Panc1 (cell line): Measurements from ENCODE around the gene SOBP. TPM values are rescaled to one million over a fixed set of nuclear protein-coding genes. Genes with fewer than 3 reads are reported as not detected.

Experiments used
- ATAC-seq: fragments of 200-7000 bp; cut with Tn5 transposase; 2 replicates; pipeline ENCODE4 v1.9.1; 2020; ENCODE audit warnings: mild to moderate bottlenecking, moderate library complexity
- BruUV-seq: library from RNA; stranded (reverse); fragments of 400-500 nt; replicated peaks from 2 replicates; lab custom pipeline; 2021; lab: Mats Ljungman, UMichigan
- CTCF ChIA-PET: fragments of 300-600 bp; sonication (Branson Sonifier 250); formaldehyde crosslinking; loops from one replicate; lab custom pipeline; 2022; ENCODE audit warnings: antibody characterized with exemption; lab: Charles Lee
- POLR2A ChIA-PET: fragments of 300-600 bp; sonication (Branson Sonifier 250); formaldehyde crosslinking; loops from one replicate; lab custom pipeline; 2022; ENCODE audit warnings: antibody characterized with exemption; lab: Charles Lee
- DNase-seq: peaks from one replicate; pipeline ENCODE4 v3.0.0-alpha.2; 2010; ENCODE audit warnings: low read depth, low spot score
- H3K27ac ChIP-seq: 2 replicates; pipeline ENCODE4 v1.5.1; 2011; ENCODE audit warnings: mild to moderate bottlenecking, low read length, inconsistent platforms
- H3K27me3 ChIP-seq: fragments of 200-500 bp; sonication (Bioruptor generic); 2 replicates; pipeline ENCODE4 v1.6.0; 2014; ENCODE audit warnings: low read length, inconsistent platforms; ENCODE audit not compliant: control insufficient read depth, insufficient read depth
- H3K36me3 ChIP-seq: fragments of 200-500 bp; sonication (Bioruptor generic); 2 replicates; pipeline ENCODE4 v1.5.1; 2014; ENCODE audit warnings: inconsistent platforms, mild to moderate bottlenecking, low read length, moderate library complexity; ENCODE audit not compliant: control insufficient read depth, insufficient read depth
- H3K4me1 ChIP-seq: 2 replicates; pipeline ENCODE4 v1.5.1; 2011; ENCODE audit warnings: inconsistent platforms, mild to moderate bottlenecking, low read length, moderate library complexity; ENCODE audit not compliant: control insufficient read depth, insufficient read depth
- H3K4me3 ChIP-seq, 2 experiments: 2 replicates each; pipeline ENCODE4 v1.5.1; 2011 to 2012; ENCODE audit warnings: low read depth in 2 of 2, low read length in 2 of 2, mild to moderate bottlenecking in 2 of 2, inconsistent platforms in 1 of 2, moderate library complexity in 1 of 2
- H3K9me3 ChIP-seq: fragments of 200-500 bp; sonication (Bioruptor generic); 2 replicates; pipeline ENCODE4 v1.5.1; 2014; ENCODE audit warnings: low read depth, mild to moderate bottlenecking, inconsistent platforms, low read length, moderate library complexity; ENCODE audit not compliant: control insufficient read depth, insufficient read depth
- POLR2AphosphoS5 ChIP-seq: IDR thresholded peaks from 2 replicates; pipeline ENCODE4 v1.6.1; 2012; ENCODE audit warnings: mild to moderate bottlenecking, low read depth, low read length, moderate library complexity
- SIN3A ChIP-seq: IDR thresholded peaks from 2 replicates; pipeline ENCODE4 v1.6.1; 2012; ENCODE audit warnings: low read depth, mild to moderate bottlenecking, low read length, moderate library complexity, borderline replicate concordance; ENCODE audit not compliant: insufficient read depth
- TCF7L2 ChIP-seq: IDR thresholded peaks from 2 replicates; pipeline ENCODE4 v1.6.1; 2011; ENCODE audit warnings: mild to moderate bottlenecking, low read depth, low read length, inconsistent platforms
- in situ Hi-C: cut with HindIII; loops from 2 replicates; pipeline ENCODE4 v1.10.0; 2016; ENCODE audit warnings: low sequenced_read_pairs, low pct_unique_long_range_greater_than_20kb
- intact Hi-C: fragments of 100-400 bp; cut with micrococcal nuclease; formaldehyde crosslinking; loops from one replicate; pipeline ENCODE4 v1.10.0; 2022; ENCODE audit not compliant: unreplicated experiment
- total RNA-seq: library from RNA; stranded (reverse); gene quantifications from one replicate; pipeline ENCODE4 v1.2.1, GENCODE V29; 2021; ENCODE audit not compliant: unreplicated experiment
- TF ChIP-seq, protein P1 (sequence below), 2 experiments: IDR thresholded peaks; 2 replicates each; pipeline ENCODE4 v1.6.1; 2011 to 2012; ENCODE audit warnings: low read depth in 2 of 2, control low read depth in 1 of 2, low read length in 1 of 2, mild to moderate bottlenecking in 1 of 2, moderate library complexity in 1 of 2; ENCODE audit not compliant: insufficient read depth in 1 of 2
- TF ChIP-seq, protein P2 (sequence below): fragments of 450-650 bp; IDR thresholded peaks from 2 replicates; pipeline ENCODE4 v1.5.1; 2017; ENCODE audit warnings: mild to moderate bottlenecking

Gene SOBP
- total RNA-seq, 1 experiment from 2014 or later = 9.0 TPM

DNA sequence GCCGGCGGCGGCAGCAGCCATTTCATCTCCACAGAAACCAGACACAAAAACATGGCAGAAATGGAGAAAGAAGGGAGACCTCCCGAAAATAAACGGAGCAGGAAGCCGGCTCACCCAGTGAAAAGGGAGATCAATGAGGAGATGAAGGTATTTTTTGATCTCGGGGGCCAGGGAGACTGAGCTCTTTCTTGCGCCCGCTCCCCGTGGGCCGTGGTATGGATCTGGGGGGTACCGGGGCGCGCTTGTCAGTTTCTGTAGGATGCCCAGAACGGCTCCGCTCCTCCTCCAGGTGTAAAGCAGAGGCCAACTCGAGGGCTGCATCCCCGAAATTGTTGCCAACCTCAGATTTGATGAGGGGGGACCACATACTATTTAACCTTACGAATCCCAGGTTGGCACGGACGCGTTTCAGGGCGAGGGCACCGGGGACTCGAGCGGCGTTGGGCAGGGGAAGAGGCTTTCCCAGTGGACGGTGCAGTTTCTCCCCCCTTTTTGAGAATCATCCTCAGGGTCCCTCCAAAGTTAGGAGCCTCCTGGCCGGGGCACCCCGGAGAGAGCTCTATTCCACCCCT, 735 bp downstream of the SOBP start:
- ChIA-PET POLR2A (no interaction called here), CTCF (interaction anchor here (0.6 kb wide), 1 partner anchor 171 kb away, joined by 5 read pairs; no protein-coding TSS in a partner anchor)
- in situ Hi-C loops (no loop called here), intact Hi-C loops (loop anchor here (5.0 kb wide), 1 partner anchor 167 kb away; no protein-coding TSS in a partner anchor)
- TF ChIP-seq, protein P1, sequence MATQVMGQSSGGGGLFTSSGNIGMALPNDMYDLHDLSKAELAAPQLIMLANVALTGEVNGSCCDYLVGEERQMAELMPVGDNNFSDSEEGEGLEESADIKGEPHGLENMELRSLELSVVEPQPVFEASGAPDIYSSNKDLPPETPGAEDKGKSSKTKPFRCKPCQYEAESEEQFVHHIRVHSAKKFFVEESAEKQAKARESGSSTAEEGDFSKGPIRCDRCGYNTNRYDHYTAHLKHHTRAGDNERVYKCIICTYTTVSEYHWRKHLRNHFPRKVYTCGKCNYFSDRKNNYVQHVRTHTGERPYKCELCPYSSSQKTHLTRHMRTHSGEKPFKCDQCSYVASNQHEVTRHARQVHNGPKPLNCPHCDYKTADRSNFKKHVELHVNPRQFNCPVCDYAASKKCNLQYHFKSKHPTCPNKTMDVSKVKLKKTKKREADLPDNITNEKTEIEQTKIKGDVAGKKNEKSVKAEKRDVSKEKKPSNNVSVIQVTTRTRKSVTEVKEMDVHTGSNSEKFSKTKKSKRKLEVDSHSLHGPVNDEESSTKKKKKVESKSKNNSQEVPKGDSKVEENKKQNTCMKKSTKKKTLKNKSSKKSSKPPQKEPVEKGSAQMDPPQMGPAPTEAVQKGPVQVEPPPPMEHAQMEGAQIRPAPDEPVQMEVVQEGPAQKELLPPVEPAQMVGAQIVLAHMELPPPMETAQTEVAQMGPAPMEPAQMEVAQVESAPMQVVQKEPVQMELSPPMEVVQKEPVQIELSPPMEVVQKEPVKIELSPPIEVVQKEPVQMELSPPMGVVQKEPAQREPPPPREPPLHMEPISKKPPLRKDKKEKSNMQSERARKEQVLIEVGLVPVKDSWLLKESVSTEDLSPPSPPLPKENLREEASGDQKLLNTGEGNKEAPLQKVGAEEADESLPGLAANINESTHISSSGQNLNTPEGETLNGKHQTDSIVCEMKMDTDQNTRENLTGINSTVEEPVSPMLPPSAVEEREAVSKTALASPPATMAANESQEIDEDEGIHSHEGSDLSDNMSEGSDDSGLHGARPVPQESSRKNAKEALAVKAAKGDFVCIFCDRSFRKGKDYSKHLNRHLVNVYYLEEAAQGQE (IDR thresholded peaks at IDR 0.05; ENCODE audit: insufficient read depth in 1 of 2, low read depth in 2 of 2, low read length in 1 of 2) = no peak
- no peak for TF ChIP-seq SIN3A
- TF ChIP-seq, protein P2, sequence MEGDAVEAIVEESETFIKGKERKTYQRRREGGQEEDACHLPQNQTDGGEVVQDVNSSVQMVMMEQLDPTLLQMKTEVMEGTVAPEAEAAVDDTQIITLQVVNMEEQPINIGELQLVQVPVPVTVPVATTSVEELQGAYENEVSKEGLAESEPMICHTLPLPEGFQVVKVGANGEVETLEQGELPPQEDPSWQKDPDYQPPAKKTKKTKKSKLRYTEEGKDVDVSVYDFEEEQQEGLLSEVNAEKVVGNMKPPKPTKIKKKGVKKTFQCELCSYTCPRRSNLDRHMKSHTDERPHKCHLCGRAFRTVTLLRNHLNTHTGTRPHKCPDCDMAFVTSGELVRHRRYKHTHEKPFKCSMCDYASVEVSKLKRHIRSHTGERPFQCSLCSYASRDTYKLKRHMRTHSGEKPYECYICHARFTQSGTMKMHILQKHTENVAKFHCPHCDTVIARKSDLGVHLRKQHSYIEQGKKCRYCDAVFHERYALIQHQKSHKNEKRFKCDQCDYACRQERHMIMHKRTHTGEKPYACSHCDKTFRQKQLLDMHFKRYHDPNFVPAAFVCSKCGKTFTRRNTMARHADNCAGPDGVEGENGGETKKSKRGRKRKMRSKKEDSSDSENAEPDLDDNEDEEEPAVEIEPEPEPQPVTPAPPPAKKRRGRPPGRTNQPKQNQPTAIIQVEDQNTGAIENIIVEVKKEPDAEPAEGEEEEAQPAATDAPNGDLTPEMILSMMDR = no peak
- TF ChIP-seq POLR2AphosphoS5 = no peak
- no peak for TF ChIP-seq TCF7L2
- peak overlapping the region; percentile 75 to 78 for H3K4me3 ChIP-seq
- BruUV-seq = no TSS peak
- no peaks in the 10 kb centered on the region for H3K9me3 ChIP-seq
- DNase-seq = no peak
- peaks cover 46% of the 10 kb centered on the region for H3K4me1 ChIP-seq
- peak overlapping the region; percentile 65 for H3K27ac ChIP-seq
- peaks cover 4% of the 10 kb centered on the region; the same call in 1 of the 2 replicates for H3K27me3 ChIP-seq
- no peaks in the 10 kb centered on the region for H3K36me3 ChIP-seq
- peak; percentile 2; the same call in 1 of the 2 replicates for ATAC-seq

DNA sequence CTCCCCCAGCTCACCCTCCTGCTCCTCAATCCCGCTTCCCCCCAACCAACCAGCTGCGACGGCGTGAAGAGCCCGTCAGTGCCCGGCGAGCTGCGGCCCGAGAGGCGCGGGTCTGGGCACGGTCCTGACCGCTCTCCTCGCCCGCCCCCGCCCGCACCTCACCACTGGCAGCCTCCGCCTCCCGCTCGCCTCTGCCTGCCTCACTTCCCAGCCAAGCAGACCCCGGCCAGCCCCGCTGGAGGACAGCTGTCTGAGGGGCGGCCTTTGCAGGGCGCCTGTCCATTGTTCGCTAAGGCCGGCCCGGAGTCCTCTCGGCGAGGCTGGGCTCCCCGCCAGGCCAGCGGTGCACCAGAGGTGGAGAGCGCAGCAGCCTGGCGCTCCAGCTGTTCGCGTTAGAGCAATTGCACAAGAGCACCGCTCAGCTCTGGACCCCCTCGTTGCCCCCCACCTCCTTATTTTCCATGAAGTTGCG, 1.3 kb downstream of the SOBP start:
- BruUV-seq = no TSS peak
- peaks cover 50% of the 10 kb centered on the region for H3K4me1 ChIP-seq
- intact Hi-C loops = loop anchor here (5.0 kb wide), 1 partner anchor 166 kb away; no protein-coding TSS in a partner anchor
- TF ChIP-seq, protein P2 = no peak
- peaks cover 4% of the 10 kb centered on the region; the same call in 1 of the 2 replicates for H3K27me3 ChIP-seq
- H3K4me3 ChIP-seq = peak overlapping the region; percentile 75 to 78
- in situ Hi-C loops = no loop called here
- no peaks in the 10 kb centered on the region for H3K36me3 ChIP-seq
- H3K27ac ChIP-seq = peak overlapping the region; percentile 65
- no peaks in the 10 kb centered on the region for H3K9me3 ChIP-seq
- CTCF ChIA-PET = interaction anchor here (0.6 to 0.8 kb wide), 2 partner anchors 171 to 173 kb away, joined by 3 to 5 read pairs; no protein-coding TSS in a partner anchor
- DNase-seq = no peak
- POLR2A ChIA-PET = no interaction called here
- ATAC-seq = peak; percentile 5; the same call in 1 of the 2 replicates
